Activated CD8-positive, alpha-beta memory T cell treated with anti-CD3 and anti-CD28 coated beads for 48 hours (primary cell): ENCODE data around the gene PHF20.
A peak's percentile ranks its signal among the peaks of the same experiment; 100 is the strongest.
"Not testable (repeated sequence)": the region's sequence is repeated elsewhere in the genome, so short reads cannot be mapped to it uniquely, and the experiment has no call there.

Experiments
- DNase-seq, 3 experiments: peaks; one replicate each; pipeline ENCODE4 v3.0.0-alpha.2; 2020; ENCODE audit warnings: low read depth in 2 of 3, low spot score in 2 of 3

Gene PHF20

DNA sequence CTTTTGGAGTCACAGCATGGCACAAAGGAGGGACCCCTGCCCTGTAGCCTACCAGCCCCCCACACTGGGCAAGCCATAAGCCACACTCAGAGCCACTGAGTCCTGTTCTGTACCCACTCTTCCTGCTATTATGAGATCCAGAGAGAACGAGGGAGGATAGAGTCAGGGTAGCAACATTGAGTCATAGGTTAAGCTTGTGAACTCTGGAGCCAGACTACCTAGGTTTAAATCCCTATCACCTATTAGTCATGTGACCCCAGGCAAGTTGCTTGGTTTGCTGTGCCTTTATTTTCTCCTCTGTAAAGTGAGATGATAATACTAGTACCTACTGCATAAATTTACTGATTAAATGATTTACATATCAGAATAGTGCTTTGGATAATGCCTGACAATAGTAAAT lies 197.1 kb downstream of the PHF20 start:
- DNase-seq = no peak

DNA sequence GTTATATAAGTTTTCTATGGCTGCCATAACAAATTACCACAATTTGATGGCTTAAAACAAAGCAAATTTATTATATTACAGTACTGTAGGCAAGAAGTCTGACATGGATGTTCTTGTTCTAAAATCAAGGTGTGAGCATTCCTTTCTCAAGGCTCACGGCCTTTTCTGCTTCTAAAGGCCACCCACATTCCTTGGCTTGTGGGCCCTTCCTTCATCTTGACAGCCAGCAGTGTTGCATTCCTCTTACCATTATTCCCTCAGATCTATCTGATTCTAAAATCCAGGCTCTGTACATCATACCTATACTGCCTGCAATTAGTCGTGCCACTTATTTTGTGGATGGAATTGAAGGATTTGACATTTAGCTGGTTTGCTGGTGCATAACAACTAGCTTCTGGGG lies 200.2 kb downstream of the PHF20 start:
- DNase-seq = no peak

DNA sequence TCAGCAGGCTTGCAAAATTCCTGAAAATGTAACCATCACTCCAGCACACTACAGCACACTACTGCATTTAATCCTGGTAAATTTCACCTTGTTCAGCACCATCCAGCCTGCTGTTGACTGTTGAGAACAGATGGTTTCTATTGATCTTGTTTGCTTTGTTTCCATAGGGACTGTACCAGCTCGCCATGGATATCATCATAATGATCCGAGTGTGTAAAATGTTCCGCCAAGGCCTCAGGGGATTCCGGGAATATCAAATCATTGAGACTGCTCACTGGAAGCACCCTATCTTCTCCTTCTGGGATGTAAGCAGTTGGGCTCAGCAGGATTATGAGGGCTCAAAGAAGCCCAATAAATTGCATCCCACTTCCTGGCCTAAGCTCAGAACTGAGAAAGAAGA lies 200.6 kb downstream of the PHF20 start:
- DNase-seq = no peak

DNA sequence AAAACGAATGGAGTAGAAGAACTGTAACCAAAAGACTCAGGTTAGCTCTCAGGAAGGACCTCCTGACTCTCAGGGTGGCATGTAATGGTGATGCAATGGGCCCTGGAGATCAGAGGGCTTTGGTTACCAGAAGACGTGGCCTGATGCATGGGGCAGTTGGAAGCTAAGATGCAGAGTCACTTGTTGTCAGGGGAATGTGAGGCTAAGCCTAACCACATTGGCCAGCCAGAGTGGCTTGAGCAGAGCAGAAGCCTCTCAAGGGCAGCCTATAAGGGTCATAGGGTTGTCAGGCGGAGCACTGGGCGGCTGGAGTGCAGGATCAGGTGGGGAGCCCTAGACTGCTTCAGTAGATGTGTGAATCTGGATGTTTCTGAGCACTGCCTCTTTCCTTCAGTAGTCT lies 202.4 kb downstream of the PHF20 start:
- no peak for DNase-seq

DNA sequence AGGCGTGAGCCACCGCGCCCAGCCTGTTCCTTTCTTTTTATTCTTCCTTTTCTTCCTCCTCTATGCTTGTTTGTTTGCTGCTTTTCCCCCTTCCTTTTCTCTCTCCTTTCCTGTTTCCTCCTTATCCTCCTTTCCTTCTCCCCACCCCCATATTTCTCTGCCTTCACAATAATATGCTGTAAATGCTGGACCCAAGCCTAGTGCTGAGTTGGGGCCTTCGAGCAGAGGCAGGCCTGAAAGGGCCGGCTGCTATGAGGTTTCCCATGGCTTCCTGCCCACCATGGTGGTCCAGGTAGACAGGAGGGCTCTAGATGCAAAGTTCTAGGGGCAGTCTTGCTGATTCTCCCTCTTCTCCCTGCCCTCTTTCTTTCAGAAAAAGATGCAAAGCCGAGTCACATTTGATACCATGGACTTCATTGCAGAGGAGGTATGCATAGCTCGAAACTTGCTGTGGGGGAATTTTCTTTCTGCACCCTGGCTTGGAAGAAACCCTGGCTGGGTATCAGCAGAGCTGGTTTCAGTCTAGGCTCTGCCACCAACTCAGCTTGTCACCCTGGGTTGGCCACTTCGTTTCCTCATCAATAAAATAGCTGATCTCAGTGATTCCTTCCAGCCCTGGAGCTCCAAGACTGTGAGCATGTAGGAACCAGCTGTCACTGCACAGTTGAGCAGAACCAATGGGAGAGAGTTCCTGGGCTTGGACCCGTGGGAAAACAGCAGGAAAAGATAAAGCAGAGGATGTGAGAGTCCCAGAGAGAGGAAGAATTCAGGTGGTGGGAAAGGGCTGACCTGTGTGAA lies 204.0 kb downstream of the PHF20 start:
- DNase-seq = no peak

DNA sequence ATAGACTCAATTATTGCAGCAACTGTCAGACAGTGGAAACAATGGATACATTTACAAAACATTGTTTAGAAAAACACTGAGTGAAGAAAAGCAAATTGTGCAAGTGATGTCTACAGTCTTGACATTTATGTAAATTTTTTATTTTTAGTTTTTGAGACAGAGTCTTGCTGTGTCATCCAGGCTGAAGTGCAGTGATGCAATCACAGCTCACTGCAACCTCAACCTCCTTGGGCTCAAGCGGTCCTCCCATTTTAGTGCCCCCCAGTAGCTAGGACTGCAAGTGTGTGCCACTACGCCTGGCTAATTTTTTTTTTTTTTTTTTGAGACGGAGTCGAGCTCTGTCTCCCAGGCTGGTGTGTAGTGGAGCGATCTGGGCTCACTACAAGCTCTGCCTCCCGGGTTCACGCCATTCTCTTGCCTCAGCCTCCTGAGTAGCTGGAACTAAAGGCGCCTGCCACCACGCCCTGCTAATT lies 206.3 kb downstream of the PHF20 start:
- no peak for DNase-seq

DNA sequence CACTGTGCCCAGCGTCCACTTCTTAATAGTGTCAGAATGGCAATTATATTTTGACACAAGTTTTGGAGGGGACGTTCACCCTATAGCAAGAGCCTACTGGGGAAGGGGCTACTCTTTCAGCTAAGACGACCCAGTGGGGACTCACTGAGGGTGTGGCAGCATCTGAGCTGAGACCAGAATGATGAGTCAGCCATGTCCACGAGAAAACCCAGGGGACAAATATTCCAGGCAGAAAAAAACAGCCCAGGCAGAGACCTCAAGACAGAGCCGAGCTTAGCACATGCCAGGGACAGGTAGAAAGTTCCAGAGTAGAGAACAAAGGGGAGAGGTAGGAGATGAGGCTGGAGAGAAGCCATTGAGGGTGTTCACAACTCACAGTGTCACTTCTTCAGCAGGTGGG lies 207.7 kb downstream of the PHF20 start:
- no peak for DNase-seq

DNA sequence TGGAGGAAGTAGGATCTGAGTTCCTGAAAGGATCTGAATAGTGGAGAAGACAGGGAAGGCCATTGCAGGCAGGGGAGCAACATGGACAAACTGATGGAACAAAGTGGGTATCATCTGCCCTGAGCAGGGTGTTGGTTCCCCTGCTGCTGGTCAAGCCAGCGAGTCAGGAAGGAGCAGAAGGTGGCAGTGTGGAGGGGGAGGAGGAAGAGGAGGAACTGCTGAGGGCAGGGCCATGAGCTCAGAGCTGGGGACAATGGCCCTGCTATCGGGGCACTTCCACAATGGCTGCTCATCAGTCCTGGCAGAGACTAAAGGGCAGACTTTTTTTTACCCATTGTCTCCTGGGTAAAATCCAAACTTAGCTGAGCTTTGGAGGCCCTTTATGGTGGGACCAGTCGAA lies 210.2 kb downstream of the PHF20 start:
- no peak for DNase-seq

DNA sequence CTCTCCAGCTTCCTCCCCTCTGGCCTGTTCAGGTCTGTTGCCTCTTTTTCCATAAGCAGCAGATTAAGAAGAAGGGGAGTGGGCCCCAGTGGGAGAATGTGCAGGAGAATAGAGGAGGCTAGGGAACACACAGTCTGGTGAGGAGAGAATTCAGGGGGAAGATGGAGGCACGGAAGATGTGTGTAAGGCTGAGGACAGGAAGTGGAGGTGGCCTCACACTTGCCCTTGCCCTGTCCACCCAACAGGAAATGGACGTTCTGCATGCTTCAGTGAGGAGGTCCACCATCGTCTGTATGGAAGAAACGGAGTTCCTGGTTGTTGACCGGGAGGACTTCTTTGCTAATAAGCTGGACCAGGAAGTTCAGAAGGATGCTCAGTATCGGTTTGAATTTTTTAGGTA lies 212.6 kb downstream of the PHF20 start:
- no peak for DNase-seq

DNA sequence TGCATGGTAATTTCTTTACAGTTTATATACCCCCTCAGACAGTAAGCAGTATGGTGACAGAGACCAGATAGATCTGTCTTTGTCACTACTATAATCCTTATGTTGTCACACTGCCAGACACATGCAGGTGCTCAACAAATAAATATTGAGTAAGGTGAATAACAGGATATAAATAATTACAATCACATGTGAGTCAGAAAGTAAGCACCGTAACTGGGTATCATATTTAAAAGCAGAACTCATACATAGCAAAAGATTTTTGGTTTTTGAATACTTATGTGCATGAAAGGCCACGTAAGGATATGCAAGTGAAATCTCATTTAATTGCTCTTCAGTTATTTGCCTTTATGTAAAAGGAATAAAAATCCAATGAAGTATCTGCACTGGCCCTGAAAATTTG lies 214.0 kb downstream of the PHF20 start:
- DNase-seq = no peak

DNA sequence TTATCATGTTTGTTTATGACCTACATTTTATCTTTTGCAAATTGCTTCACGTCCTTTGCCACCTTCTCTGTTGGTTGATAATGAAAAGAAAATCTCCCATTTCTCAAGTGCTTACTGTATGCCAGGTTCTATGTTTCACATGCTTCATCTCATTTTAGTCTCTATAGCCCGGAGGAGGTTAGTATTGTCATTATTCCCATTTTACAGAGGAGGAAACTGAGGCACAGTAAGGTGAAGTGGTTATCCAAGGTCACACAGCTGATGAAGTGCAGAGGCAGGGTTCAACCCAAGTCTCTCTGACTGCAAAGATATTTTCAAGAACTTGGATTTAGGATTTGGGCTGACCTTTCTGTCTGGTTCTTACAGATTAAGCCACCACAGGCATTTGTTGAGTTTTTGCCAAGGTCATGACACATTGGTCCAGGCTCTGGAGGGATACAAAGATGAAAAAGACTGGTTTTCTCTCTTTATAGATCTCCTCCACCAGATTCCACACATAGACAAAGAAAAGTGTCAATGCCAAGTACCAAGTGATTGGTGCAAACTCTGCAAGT lies 217.2 kb downstream of the PHF20 start:
- no peak for DNase-seq

DNA sequence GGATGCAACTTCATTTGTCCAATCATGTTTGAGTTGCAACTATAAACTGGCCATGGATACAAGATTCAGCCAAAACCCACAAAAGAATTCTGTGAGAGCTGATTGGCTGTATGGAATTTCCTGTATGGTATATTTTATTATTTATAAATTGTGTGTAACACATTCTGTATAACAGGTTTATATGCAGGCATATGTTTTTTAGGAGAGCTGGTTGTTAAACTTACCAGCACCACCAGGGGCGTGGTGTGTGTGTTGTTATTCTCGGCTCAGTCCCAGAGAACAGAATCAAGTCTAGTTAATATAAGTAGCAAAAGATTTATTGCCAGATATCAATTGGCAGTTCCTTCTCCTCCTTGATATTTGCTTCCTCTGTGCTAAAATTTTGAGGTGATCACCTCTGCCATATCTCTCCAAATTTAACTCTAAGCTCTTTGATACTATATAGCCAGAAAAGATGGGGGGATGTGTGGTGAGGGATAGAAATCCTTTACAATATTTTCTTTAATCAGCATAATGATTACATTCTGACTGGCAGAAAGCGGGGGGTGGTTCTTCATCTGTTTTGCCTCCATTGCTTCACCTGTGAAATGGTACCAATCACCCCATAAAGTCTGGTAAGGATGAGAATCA lies 219.4 kb downstream of the PHF20 start:
- no peak for DNase-seq

DNA sequence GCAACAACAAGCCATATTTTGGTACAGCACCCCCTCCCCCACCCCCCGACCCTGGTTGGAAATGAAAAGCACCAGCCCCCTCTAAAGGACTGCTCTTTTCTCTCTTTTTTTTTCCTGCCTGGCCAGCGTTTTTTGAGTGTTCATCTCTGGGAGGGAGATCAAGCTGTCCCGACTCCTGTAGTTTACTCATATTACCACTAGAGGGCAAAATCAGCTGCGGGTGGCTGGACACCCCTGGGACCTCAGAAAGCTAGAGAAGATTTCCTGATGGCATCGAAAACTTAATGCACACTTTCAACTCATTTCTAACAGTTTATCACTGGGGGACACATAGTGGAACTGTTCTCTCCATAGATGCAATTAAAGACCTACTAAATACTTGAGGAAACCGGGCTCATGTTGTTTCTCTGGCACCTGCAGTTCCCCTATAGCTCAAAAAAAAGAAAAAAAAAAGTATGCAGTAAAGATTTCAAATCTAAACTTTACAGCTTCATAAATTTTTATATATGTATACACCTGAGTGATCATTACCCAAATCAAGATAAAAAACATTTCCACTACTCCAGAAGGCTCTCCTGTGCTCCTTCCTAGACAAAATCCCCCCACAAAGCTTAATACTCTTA lies 221.0 kb downstream of the PHF20 start:
- peak in 1 of 3 experiments; percentile 6 for DNase-seq

DNA sequence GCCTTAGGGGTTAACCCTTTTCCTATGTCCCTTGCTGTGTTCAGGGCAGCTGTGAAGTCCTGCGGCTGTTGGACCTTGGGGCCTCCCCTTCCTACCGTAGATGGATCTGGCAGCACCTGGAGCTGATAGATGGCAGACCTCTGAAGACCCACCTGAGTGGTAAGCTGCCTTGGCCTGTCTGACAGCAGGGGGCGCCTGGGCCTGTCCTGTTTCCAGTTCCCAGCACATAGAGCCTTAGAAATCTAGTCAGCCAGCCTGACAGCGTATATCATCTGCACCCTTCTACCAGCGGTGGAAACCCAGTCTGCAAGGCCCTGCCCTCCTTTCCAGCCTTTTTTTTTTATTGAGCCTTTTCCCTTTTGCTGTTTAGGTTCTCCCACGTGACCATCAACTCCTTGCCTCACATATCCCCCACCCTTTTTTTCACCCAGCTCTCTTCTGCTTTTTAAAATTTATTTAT lies 223.2 kb downstream of the PHF20 start:
- DNase-seq = peak; percentile 46 to 63 (median 60)

DNA sequence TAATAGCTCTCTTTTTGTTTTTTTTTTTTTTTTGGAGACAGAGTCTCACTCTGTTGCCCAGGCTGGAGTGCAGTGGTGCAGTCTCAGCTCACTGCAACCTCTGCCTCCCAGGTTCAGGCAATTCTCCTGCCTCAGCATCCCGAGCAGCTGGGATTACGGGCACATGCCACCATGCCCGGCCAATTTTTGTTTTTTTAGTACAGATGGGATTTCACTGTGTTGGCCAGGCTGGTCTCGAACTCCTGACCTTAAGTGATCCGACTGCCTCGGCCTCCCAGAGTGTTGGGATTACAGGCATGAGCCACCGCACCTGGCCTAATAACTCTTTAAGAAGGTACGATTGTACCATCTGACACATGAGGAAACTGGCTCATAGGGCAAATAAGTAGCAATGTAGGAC lies 224.7 kb downstream of the PHF20 start:
- not testable (repeated sequence) for DNase-seq
